Hepatic stellate cell (primary cell): ENCODE data around the gene ECHDC3.

Experiments
- DNase-seq: peaks from one replicate; pipeline ENCODE4 v3.0.0; 2011; ENCODE audit warnings: low spot score

The ECHDC3 gene

DNA sequence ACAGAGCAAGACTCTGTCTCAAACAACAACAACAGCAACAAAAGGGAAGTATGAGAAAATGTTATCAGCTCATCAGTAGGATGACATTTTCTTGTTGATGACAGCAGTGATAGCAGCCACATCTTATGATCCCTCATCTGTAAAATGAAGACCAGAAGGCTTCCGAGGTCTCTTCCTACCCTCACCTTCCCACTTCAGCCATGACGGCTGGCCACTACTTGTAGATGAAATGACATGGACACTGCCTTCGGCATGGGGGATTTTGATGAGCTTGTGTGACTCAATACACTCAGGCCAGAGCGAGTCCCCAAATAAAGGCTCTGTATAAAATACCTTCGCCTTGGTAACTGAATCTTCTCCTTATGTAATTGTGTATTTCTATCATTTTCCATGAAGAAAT lies 6.7 kb downstream of the ECHDC3 start:
- DNase-seq: no peak

DNA sequence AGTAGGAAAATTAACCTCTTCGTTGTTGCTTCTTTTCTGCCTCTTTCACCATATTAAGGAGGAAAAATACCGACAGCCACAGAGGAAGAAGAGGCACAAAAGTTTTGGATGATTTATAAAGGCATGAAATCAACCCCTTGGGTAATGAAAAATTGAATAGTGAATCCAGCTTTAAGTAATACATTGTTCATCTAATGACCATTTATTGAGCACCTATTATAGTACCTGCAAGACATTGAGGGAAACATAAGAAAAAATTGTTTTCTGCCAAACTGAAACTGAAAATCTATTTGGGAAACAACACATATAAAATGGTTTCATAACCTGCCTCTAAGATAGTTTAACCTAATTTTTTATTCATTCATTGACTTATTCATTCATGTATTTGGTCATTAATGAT lies 8.2 kb downstream of the ECHDC3 start:
- DNase-seq: no peak

DNA sequence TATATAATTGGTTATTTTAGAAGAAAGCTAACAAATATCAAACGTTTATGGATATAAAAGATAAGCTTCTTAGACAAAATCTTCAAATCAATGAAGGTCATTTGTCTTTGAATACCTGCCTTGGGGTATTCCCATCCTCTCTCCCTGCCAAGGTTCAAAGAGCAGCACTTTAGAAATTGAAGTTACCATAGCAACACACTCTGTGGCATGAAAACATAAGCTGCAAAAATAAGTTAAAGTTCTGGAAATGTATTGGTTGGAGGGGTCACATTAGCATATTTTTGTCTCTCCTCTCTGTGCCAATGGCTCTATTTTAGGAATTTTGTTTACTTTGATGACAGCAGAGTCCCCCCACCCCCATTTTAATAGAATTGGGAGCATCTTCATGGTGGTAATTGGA lies 12.0 kb downstream of the ECHDC3 start:
- DNase-seq: no peak

DNA sequence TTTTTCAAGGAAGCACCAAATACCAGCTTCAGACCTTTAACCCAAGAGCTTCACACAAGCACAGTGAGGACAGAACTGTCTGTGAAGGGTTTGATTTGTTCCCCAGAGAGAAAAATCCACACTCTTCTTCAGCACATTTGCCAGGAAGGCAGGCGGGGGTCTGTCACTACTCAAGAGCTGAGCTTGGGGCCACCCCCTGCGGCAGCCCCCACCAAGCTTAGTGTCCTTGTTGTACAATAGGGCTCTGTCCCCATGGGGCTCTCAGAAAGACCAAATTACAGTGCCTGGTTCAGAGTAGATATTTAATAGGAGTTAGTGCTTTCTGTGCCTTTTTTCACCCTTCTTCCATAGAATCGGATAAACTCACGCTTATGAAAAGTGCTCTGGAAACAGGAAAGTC lies 12.4 kb downstream of the ECHDC3 start:
- DNase-seq: no peak

DNA sequence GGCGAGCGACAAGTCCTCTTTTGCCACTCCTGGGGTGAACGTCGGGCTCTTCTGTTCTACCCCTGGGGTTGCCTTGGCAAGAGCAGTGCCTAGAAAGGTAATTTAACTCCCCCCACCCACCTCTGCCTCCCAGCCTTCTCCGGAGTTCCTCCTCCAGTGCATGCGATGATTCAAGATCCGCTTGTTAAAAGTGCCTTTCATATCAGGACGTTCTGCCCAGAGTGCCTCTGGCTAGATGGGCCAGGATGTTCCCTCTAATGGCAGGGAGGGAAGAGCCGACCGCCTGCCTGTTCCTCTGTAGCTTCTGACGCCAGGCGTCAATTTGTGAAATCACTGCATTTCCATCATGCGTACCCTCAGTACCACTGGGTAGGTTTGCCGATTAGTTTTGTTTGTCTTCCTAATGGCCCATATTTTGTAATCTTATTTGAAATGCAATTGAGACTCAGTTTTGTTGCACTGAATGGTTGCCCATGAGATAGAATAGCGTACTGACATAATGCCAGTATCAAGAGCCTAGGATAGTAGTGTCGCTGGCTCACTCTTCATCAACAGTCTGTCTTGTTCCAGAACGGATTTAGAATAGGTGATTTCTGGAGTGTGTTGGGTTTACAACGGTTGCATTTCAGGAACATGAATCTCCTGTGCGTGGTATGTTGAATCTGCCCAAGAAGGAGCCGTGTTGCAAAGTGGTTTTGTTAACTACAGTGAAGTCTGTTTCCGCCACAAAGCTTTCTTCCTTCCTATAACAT lies 13.5 kb downstream of the ECHDC3 start:
- no peak for DNase-seq

DNA sequence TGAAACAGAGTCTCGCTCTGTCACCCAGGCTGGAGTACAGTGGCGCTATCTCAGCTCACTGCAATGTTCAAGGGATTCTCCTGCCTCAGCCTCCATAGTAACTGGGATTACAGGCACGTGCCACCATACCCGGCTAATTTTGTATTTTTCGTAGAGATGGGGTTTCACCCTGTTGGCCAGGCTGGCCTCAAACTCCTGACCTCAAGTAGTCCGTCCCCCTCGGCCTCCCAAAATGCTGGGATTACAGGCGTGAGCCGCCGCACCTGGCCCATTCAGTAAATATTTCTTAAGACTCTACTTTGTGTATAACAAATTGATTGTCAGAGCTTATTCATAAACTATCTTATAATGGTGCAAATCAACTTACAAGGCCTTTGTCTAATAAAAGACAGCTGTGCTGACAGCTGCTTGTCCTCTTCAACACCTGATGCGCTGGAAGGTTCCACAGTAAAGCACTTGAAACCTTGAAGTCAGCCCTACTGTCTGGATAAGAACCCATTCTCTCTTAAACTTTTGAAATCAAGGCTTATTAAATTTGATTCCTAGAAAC lies 14.7 kb downstream of the ECHDC3 start:
- DNase-seq: no peak

DNA sequence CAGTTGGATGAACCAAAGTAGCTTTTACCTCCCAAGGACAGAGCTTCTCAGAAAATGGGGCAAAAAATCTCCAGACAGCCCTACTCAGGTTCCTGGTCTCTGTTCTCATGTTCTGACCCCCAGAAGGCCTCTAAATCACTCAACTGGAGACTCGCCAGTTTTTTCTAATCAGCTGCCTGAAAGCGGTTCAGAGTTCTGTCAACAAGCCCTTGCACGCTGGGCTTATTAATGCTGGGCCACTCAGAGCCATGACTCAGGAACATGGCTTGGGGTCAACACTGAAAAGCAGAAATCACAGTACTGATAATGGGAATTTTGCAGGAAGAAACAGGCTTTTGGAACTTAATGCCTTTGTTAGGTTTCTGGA lies 15.3 kb downstream of the ECHDC3 start:
- peak; percentile 43 for DNase-seq

DNA sequence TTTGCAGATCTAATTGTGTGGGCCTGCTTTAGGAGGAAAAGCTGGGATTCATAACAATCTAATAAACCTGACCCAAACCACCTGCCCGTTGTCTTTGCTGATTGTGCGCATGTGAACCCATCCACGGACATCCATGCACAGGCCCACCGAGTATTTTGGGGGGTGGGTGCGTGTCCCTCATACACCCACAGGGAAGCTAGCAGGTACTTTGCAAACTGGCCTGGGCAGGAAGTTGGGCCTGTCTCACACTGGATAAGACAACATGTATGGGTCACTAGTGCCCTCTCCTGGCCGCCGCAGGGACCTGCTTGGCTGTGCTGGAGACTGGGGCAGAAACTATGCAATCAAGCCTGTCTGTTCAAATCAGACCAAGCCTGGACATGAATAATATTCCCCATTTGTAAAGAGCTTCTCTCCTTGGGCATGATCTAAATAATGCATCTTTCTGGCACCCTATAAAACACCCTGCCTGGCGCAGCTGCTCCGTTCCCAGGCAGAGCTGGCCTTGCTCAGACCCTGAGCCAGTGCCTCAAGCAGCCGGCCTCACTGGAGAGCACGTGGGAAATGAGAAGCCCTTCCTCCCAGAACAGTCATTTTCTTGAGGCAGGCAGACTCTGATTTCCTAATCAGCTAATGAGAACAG lies 15.8 kb downstream of the ECHDC3 start:
- peak; percentile 82 for DNase-seq

DNA sequence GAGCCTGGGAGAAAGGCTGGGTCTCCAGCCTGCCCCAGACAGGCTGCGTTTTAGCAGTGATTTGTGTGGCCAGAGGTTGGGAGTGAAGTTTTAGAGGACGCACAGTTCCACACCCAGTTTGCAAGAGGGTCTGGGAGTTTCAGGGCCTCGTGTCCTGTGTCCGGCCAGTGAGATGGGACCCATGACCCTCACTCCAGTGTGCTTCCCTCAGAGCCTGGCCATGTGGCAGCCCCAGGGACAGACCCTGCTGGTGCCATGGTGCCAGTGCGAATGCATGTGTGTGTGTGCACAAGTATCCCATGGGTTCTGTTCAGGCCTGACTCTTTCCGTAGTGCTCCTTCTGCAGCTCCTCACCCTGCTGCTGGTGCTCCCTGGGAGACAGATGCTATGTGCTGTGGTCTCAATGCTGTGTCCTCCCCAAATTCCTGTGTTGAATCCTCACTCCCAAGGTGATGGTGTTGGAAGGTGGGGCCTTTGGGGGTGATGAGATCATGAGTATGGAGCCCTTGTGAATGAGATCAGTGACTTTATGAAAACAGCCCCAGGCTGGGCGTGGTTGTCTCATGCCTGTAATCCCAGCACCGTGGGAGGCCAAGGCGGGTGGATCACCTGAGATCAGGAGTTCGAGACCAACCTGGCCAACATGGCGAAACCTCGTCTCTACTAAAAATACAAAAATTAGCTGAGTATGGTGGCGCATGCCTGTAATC lies 16.5 kb downstream of the ECHDC3 start:
- no peak for DNase-seq

DNA sequence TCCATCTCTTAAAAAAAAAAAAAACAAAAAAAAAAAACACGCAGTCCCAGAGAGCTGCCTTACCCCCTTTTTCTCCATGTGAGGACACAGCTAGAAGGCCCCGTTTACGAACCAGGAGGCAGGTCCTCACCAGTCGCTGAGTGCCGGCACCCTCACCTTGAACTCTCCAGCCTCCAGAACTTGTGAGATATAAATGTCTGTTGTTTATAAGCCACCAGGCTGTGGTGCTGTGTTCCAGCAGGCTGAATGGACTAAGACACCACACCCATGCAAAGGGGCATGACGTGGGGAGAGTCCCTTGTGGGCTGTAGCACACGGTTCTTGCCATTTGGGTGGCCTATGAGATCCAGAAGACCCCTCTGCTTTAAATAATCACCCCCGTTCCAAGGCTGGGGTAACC lies 17.2 kb downstream of the ECHDC3 start:
- DNase-seq: no peak

DNA sequence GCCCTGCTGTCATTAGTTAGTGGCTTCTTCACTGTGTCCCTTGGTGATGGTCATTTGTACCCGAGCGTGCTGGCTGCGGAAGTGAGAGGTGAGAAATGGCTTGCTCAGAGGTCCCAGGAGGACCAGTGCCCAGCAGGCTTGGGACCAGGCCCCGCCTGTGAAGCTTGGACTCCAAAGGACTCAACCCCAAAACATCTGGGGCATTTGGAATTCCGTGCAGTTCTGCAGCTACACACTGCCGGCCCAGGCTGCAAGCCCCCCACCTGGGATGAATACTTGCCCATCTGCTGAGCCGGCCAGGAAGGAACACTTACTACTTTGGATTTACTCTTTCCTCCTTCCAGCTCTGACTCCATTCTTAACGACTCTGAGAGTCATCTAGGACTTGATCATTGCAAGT lies 18.0 kb downstream of the ECHDC3 start:
- no peak for DNase-seq

DNA sequence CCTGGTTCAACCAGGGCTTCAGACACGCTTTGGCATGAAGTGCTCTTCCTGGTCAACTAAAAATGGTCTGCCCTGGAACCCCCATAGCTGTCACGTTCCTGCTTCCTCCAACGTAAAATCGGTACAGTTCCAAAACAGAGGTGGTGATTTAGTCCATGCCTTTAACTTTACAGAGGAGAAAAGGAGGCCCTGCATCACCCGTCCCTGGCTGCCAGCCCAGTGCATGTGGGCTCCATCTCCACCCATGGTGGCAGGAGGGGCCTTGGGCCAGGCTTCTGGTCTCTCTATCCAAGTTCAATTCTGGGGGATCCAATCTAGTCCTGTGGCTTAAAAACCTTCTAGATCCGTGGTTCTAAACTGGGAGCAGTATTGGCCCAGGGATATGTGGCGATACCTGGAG lies 18.7 kb downstream of the ECHDC3 start:
- no peak for DNase-seq

DNA sequence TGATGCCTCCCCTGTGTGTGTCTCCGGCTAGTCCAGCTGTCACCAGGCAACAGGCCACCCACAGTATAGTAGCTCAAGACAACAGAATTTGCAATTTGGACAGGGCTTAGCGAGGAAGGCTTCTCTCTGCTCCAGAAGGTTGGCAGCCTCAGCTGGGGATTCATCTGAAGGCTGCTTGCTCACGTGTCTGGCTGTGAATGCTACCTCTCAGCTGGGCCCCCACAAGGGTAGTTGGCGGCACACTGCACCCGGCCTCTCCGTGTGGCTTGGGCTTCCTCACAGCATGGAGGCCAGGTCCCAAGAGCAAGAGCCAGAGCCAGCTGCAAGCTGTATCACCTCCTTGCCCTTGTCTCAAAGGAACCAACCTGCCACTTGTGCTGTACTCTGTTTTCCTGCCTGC lies 19.2 kb downstream of the ECHDC3 start:
- no peak for DNase-seq

DNA sequence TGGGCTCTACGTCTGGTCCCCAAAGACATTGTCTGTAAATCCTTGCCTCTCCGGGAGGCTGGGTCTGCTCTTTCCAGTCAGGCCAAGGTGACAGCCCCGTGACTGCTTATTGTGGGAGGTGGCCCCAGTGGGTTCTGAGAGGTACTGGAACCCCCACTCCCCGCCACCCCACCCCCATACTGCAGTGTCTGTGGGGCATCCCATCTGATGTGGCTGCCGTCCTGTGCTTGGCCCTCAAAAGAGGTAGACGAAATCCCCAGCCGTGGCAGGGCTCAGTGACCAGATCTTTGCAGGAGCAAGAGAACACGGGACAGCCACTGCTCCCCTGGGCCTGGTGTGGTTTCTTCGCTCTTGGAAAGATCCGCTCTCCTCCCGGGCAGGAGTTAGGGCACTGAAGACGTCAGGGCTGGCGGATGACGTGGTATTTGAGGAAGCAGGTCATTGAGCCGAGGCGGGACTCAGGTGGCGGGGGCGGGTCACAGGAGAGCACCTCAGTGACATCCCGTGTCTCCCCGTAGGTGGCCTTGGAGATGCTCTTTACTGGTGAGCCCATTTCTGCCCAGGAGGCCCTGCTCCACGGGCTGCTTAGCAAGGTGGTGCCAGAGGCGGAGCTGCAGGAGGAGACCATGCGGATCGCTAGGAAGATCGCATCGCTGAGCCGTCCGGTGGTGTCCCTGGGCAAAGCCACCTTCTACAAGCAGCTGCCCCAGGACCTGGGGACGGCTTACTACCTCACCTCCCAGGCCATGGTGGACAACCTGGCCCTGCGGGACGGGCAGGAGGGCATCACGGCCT lies 20.7 kb downstream of the ECHDC3 start:
- DNase-seq: no peak

DNA sequence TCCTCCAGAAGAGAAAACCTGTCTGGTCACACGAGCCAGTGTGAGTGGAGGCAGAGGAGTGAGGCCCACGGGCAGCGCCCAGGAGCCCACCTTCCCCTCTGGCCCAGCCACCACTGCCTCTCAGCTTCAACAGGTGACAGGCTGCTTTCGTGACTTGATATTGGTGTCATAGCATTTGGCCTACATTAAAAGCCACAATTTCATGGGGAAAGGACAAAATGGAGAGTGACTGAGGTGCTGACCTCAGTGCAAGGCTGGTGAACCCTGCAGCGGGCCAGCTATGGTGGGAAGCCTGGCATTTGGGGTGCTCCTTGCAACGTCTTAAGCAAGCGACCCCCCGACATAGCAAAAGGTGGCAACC lies 21.3 kb downstream of the ECHDC3 start:
- DNase-seq: no peak

DNA sequence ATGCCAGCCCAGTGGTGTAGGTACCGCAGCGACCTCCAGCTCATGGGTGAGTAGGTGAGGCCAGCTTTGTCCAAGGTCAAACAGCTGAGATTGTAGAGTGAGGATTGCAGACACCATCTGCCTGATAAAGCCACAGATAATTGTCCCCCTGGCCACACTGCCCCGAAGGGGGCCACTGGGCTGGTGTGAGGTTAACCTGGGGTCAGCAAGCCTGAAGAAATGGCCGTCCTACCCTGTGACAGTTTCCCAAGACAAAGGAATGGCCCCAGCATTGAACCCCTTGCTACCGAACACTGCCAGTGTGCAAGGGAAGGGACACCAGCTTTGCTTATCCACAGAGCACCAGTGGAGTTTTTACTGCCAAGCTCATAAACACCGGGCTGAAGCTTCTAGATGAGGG lies 23.0 kb downstream of the ECHDC3 start:
- no peak for DNase-seq

DNA sequence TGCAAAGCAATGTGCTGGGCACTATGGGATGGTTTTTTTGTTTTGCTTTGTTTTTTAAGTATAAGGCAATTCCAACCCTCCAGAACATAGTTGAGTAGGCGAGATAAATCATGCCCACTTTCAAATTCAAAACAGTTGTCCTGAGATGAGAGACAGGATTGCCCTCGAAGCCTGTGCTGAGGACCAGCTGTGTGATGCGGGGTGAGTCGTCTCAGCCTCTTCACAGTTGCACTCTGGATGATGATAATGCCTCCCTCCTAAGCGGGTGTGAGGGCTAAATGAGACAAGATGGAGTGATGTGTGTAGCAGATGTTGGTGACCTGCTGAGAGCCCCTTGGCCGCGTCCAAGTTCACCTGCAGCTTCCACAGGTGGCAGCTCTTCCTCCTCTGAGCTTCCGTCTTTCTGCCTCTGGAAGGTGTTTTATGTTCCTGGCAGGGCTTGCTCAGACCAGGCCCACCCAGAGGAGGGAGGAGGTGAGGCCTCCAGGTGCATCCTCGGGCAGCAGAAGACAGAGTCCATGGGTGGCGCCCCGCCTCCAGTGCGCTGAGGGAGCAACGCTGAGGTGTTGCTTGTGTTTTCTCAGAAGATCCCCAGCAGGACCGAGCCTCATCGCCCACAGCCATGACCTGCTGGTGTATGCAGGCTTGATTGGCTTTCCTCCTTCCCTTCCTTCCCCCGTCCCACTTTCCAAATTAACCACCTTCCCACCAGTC lies 30.6 kb downstream of the ECHDC3 start:
- no peak for DNase-seq

DNA sequence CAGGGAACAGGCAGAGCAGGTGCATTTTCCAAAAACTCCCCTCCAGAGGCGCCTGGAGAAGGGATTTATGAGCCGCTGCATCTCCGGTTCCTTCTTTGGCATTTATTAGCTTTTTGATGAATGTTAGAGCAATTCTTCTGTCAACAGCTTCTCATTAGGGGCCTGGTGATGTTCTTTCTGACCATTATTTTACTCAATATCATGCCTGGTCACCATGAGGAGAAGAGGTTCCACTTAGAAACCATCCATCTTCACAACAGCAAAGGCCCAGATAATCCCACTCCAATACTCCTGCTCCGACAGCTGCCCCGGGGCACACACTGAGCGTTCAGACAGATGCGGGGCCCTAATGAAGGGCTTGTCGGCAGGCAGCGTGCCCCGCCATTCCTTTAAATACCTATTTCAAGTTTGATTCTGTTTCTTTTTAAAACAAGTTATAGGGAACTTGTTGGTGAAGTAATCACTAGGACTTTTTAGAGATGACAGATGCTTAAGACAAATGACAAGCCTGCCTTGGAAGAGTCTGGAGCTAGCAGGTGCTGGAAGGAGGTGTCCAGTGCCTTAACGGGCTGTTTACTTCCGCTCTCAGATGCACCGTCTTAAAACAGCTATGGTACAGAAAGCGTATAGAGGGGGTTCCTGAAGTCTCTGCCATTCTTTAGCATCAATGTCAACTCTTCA lies 31.7 kb downstream of the ECHDC3 start:
- DNase-seq: no peak

DNA sequence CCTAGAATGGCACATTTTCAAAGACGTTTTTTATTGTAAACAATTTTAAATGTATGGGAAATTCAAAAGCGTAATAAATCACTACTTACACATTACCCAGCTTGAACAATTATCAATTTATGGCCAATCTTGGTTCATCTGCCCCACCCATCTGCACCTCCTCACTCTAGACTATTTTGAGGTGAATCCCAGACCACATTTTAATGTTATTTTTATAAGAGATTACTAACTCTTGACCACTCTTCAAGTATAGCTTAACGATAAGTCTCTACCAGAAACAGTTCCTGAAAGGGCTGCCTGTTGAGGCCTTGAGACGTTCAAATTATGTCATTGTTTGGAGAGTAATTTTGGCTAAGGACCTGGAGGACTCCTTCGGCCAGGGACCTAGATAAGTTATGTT lies 33.2 kb downstream of the ECHDC3 start:
- no peak for DNase-seq

DNA sequence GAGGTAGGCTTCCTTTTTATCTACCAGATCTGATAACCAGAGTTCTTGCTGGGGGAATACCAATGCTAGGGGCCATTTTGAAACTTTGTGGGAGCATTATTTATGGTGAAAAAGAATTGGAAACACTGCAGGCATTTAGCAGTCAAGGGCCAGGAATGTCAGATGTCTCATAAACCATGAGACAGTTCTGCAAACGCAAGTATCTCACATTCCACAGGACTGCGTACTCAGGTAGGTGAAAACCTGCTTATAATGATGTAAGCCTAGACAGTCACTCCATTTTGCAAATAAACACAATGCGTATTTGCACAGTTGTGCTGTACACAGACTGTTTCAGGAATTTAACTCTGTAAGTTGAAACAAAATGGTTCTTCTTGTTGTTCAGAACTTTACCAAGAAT lies 33.9 kb downstream of the ECHDC3 start:
- no peak for DNase-seq

DNA sequence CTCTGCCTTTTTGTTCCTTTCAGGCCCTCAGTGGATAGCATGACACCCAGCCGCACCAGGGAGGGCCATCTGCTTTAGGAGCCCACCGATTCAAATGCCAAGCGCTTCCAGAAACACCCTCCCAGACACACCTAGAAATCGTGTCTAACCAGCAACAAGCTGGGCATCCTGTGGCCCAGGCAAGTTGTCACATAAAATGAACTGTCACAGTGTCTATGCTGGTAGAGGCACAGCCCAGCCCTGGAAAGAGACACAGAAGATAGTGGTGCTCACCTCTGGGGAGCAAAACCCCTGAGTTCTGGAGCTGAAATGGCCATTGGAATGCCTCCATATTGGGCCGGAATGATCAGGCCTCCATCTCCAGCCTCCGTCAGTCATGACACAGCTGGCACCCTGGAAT lies 38.9 kb downstream of the ECHDC3 start:
- DNase-seq: no peak
